NB4 (cell line): Measurements from ENCODE around the gene SPAG9.

Source experiments
- POLR2A ChIP-seq: IDR thresholded peaks from 2 replicates; pipeline ENCODE4 v1.6.1; 2011; ENCODE audit warnings: mild to moderate bottlenecking; ENCODE audit not compliant: insufficient read length; ENCODE audit errors: extremely low read depth
- TF ChIP-seq, protein P1 (sequence below): IDR thresholded peaks from 2 replicates; pipeline ENCODE4 v1.6.1; 2011; ENCODE audit warnings: low read depth, low read length
- TF ChIP-seq, protein P2 (sequence below): IDR thresholded peaks from one replicate; pipeline ENCODE4 v1.5.1; 2012; ENCODE audit warnings: low read depth, low read length

DNA sequence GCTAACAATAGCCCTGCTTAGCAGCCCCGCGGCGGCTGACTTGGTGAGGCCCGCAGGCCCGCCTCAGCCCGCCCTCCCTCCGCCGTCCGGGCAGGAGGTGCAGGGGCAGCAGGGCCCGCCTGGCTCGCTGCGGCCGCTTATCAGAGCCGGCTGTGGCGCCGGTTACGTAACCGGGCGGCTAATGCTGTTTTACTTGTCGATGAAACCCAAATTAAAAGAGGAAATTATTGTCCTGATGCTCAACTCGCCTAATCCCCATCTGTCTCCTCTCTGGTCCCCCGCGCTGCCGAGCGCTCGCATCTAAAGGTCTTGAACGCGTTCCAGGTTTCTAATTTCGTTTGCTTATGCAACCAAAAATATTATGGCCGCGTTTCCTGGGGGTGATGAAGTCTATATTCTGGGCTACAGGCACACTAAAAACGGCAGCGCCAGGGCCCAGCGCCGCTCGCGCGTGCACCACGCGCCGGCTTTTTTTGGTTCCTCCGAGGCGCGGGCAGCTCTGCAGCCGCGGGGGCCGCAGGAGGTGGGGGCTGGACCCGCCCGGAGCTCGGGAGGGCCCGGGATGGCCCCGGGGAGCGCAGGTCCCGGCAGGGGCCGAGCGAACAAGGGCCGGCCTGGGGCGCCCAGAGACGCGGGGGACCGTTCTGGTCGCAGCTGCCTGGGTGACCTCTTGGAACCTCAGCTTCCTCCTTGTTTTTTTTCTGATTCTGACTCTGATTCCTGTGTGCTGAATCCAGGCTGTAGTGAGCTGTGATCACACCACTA is 189.3 kb downstream of the SPAG9 start:
- TF ChIP-seq, protein P1, sequence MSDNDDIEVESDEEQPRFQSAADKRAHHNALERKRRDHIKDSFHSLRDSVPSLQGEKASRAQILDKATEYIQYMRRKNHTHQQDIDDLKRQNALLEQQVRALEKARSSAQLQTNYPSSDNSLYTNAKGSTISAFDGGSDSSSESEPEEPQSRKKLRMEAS, result no peak
- TF ChIP-seq POLR2A, result no peak
- TF ChIP-seq, protein P2, sequence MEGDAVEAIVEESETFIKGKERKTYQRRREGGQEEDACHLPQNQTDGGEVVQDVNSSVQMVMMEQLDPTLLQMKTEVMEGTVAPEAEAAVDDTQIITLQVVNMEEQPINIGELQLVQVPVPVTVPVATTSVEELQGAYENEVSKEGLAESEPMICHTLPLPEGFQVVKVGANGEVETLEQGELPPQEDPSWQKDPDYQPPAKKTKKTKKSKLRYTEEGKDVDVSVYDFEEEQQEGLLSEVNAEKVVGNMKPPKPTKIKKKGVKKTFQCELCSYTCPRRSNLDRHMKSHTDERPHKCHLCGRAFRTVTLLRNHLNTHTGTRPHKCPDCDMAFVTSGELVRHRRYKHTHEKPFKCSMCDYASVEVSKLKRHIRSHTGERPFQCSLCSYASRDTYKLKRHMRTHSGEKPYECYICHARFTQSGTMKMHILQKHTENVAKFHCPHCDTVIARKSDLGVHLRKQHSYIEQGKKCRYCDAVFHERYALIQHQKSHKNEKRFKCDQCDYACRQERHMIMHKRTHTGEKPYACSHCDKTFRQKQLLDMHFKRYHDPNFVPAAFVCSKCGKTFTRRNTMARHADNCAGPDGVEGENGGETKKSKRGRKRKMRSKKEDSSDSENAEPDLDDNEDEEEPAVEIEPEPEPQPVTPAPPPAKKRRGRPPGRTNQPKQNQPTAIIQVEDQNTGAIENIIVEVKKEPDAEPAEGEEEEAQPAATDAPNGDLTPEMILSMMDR, result no peak
